OCI-LY1 (cell line): ENCODE results near the gene FGD3.
A peak's percentile ranks its signal among the peaks of the same experiment; 100 is the strongest.

Experiments
- H2AFZ ChIP-seq: fragments of 200-600 bp; sonication (generic), shearing (Covaris generic); 2 replicates; pipeline ENCODE4 v1.6.0; 2014; ENCODE audit warnings: antibody characterized with exemption, mild to moderate bottlenecking, low read length
- H3F3A ChIP-seq: fragments of 200-600 bp; sonication (generic), shearing (Covaris generic); 2 replicates; pipeline ENCODE4 v1.6.0; 2014; ENCODE audit warnings: mild to moderate bottlenecking, antibody characterized with exemption, low read length, moderate library complexity; ENCODE audit not compliant: insufficient read depth
- H3K27ac ChIP-seq: fragments of 200-600 bp; sonication (generic); 2 replicates; pipeline ENCODE4 v1.5.1; 2014; ENCODE audit warnings: low read length, mixed run types, mild to moderate bottlenecking, low read depth; ENCODE audit not compliant: poor library complexity, severe bottlenecking
- H3K27me3 ChIP-seq: fragments of 200-600 bp; sonication (generic); 2 replicates; pipeline ENCODE4 v1.6.0; 2014; ENCODE audit warnings: antibody characterized with exemption, mild to moderate bottlenecking, low read length, moderate library complexity; ENCODE audit not compliant: insufficient read depth
- H3K36me3 ChIP-seq: fragments of 200-600 bp; sonication (generic); 2 replicates; pipeline ENCODE4 v1.6.1; 2014; ENCODE audit warnings: mild to moderate bottlenecking, antibody characterized with exemption, low read length, moderate library complexity, mixed read lengths; ENCODE audit not compliant: insufficient read depth
- H3K4me1 ChIP-seq: fragments of 200-600 bp; sonication (generic); 2 replicates; pipeline ENCODE4 v1.5.1; 2014; ENCODE audit warnings: mild to moderate bottlenecking, low read length, moderate library complexity; ENCODE audit not compliant: insufficient read depth, severe bottlenecking
- H3K4me2 ChIP-seq: fragments of 200-600 bp; sonication (generic), shearing (Covaris generic); 2 replicates; pipeline ENCODE4 v1.6.1; 2014; ENCODE audit warnings: low read length
- H3K4me3 ChIP-seq: fragments of 200-600 bp; sonication (generic); 2 replicates; pipeline ENCODE4 v1.5.1; 2014; ENCODE audit warnings: low read length, low read depth, mild to moderate bottlenecking, mixed read lengths; ENCODE audit not compliant: poor library complexity, severe bottlenecking
- H3K79me2 ChIP-seq: fragments of 200-600 bp; shearing (Covaris generic); 2 replicates; pipeline ENCODE4 v1.6.1; 2016; ENCODE audit warnings: mixed run types, low read length, mixed read lengths; ENCODE audit not compliant: insufficient read depth
- H3K9ac ChIP-seq: fragments of 200-600 bp; sonication (generic), shearing (Covaris generic); 2 replicates; pipeline ENCODE4 v1.6.1; 2014; ENCODE audit warnings: mild to moderate bottlenecking, low read length, mixed read lengths
- H3K9me2 ChIP-seq: fragments of 200-600 bp; sonication (generic), shearing (Covaris generic); 2 replicates; pipeline ENCODE4 v1.6.1; 2014; ENCODE audit warnings: low read depth, mild to moderate bottlenecking, low read length, mixed read lengths
- H3K9me3 ChIP-seq: fragments of 200-600 bp; shearing (Covaris generic); 2 replicates; pipeline ENCODE4 v1.6.1; 2014; ENCODE audit warnings: low read length, mixed read lengths
- H4K20me1 ChIP-seq: fragments of 200-600 bp; sonication (generic), shearing (Covaris generic); 2 replicates; pipeline ENCODE4 v1.6.0; 2016; ENCODE audit warnings: mild to moderate bottlenecking, low read length; ENCODE audit not compliant: insufficient read depth
- CTCF ChIP-seq: fragments of 200-600 bp; sonication (generic), shearing (Covaris generic); IDR thresholded peaks from 2 replicates; pipeline ENCODE4 v1.5.1; 2017; ENCODE audit warnings: mild to moderate bottlenecking, antibody characterized with exemption, low read length, moderate library complexity, mixed read lengths
- EZH2 ChIP-seq: fragments of 200-600 bp; sonication (generic), shearing (Covaris generic); IDR thresholded peaks from 2 replicates; pipeline ENCODE4 v1.8.0; 2017; ENCODE audit warnings: borderline replicate concordance, mixed run types, mild to moderate bottlenecking, antibody characterized with exemption, low read length, moderate library complexity, mixed read lengths

Gene FGD3

DNA sequence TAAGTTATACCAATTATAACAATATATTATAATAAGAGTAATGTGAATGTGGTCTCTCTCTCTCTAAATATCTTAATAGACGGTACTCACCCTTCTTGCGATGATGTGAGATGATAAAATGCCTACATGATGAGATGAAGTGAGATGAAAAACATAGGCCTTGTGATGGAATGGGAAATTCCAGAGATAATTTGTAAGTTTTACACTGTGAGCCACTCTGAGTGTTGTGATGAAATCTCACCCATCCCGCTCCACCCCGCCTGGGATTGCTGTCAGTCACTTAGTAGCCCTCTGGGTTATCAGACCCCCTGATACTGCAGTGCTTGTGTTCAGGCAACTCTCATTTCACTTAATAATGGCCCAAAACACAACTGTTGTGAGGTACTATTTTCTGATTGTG lies 121.6 kb downstream of the FGD3 start:
- H3K9me3 ChIP-seq: no peaks in the 10 kb centered on the region
- H3K27me3 ChIP-seq: no peaks in the 10 kb centered on the region
- H3K79me2 ChIP-seq: peaks cover 19% of the 10 kb centered on the region
- H3K4me3 ChIP-seq: no peak overlapping the region
- H2AFZ ChIP-seq: no peak overlapping the region
- TF ChIP-seq EZH2: no peak
- no peak for TF ChIP-seq CTCF
- H3K27ac ChIP-seq: no peak overlapping the region
- no peaks in the 10 kb centered on the region for H3F3A ChIP-seq
- H3K4me1 ChIP-seq: peaks cover 44% of the 10 kb centered on the region
- H3K36me3 ChIP-seq: peaks cover 81% of the 10 kb centered on the region
- no peaks in the 10 kb centered on the region for H4K20me1 ChIP-seq
- H3K4me2 ChIP-seq: no peak overlapping the region
- H3K9ac ChIP-seq: no peak overlapping the region
- no peaks in the 10 kb centered on the region for H3K9me2 ChIP-seq

DNA sequence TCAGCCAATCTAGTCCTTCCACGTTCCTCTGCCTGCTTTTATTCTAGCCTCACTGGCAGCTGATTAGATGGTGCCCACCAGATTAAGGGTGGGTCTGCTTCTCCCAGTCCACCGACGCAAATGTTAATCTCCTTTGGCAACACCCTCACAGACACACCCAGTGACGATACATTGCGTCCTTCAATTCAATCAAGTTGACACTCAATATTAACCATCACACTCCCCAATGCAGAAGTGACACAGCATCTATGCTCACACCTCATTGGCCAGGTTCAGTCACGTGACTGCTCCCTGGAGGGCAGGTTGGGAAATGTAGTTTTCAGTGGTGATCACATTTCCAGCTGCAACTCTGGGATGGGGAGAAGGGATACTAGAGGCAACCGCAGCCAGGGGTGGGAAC lies 124.1 kb downstream of the FGD3 start:
- Histone ChIP-seq H3K4me2 (no peak overlapping the region; the same call in 1 of the 2 replicates), H3K9ac (no peak overlapping the region), H3K4me1 (peaks cover 32% of the 10 kb centered on the region), H3F3A (no peaks in the 10 kb centered on the region), H3K27ac (peak overlapping the region; percentile 89), H4K20me1 (no peaks in the 10 kb centered on the region), H3K9me3 (no peaks in the 10 kb centered on the region), H3K9me2 (no peaks in the 10 kb centered on the region), H3K4me3 (no peak overlapping the region), H2AFZ (no peak overlapping the region), H3K79me2 (peaks cover 19% of the 10 kb centered on the region), H3K36me3 (peaks cover 70% of the 10 kb centered on the region), H3K27me3 (no peaks in the 10 kb centered on the region)
- TF ChIP-seq EZH2: no peak
- no peak for TF ChIP-seq CTCF

DNA sequence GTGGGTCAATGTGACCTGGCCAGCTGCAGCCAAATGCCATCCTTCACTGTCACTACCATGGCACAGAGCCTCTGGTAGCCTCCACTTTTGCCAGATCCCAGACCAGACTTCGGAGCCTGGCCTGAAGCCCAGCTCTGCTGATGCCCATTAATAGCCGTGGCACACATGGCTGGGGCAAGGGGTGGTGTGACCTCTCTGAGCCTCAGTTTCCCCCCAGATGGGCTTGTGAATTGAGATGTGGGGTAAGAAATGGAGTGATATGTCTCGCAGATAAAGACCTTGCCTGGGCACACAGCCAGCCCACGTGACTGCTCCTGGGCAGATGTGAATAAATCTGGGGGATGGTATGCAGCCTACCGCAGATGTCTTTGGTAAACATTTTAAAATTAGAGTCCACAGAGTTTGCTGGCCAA lies 125.1 kb downstream of the FGD3 start:
- Histone ChIP-seq H3K9me2 (no peaks in the 10 kb centered on the region), H3F3A (no peaks in the 10 kb centered on the region), H2AFZ (no peak overlapping the region), H4K20me1 (no peaks in the 10 kb centered on the region), H3K27me3 (no peaks in the 10 kb centered on the region), H3K4me1 (peaks cover 32% of the 10 kb centered on the region), H3K9me3 (no peaks in the 10 kb centered on the region), H3K27ac (peak overlapping the region; percentile 89), H3K36me3 (peaks cover 71% of the 10 kb centered on the region), H3K9ac (peak overlapping the region; percentile 51), H3K4me2 (peak overlapping the region; percentile 46), H3K79me2 (peaks cover 14% of the 10 kb centered on the region), H3K4me3 (peak overlapping the region; percentile 35)
- TF ChIP-seq CTCF (no peak), EZH2 (no peak)
